Left ventricle myocardium superior (tissue), 1 donor: ENCODE results near the gene TMEM11. TPM values are rescaled to one million over a fixed set of nuclear protein-coding genes. Genes with fewer than 3 reads are reported as not detected.
A peak's percentile ranks its signal among the peaks of the same experiment; 100 is the strongest.

Experiments
- ATAC-seq: fragments of 200-7000 bp; cut with Tn5 transposase; one replicate; pipeline ENCODE4 v1.9.1; 2020; ENCODE audit warnings: mild to moderate bottlenecking, moderate library complexity
- DNase-seq: peaks from one replicate; pipeline ENCODE4 v3.0.0-alpha.2; 2020
- intact Hi-C: fragments of 100-400 bp; cut with micrococcal nuclease; formaldehyde crosslinking; loops from one replicate; pipeline ENCODE4 v1.11.0; 2022
- total RNA-seq: library from RNA; stranded (reverse); fragmentation: NEBNext Ultra II Directional; extraction: Animal tissue kit (Norgen Biotek cat#: 25700); gene quantifications from one replicate; pipeline ENCODE4 v1.2.1, GENCODE V29; 2021
- donor health status: DM: no; HTN: yes; CAD: no; lungs with severe emphysema.

TMEM11 gene
- total RNA-seq, 1 donor from 2014 or later, result 31.5 TPM

DNA sequence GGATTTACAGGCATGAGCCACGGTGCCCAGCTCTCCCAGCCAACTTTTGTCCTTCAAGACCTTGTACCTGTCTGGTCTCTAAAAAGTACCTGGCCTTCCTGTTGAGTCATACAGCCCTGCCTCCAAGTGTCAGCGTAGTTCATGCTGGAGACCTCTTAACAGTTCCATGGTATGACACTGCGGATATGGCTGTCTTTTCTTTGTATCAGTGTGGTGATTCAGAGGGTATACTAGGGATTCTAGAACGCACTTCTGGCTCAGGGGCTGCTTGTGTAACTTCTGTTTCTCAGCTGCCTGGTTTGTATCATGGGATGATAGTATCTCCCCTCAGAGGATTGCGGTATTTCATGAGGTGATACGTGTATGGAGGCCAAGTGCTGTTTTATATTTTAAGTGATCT, 2.0 kb upstream of the TMEM11 start:
- ATAC-seq (no peak), DNase-seq (no peak)
- intact Hi-C loops, result no loop called here

DNA sequence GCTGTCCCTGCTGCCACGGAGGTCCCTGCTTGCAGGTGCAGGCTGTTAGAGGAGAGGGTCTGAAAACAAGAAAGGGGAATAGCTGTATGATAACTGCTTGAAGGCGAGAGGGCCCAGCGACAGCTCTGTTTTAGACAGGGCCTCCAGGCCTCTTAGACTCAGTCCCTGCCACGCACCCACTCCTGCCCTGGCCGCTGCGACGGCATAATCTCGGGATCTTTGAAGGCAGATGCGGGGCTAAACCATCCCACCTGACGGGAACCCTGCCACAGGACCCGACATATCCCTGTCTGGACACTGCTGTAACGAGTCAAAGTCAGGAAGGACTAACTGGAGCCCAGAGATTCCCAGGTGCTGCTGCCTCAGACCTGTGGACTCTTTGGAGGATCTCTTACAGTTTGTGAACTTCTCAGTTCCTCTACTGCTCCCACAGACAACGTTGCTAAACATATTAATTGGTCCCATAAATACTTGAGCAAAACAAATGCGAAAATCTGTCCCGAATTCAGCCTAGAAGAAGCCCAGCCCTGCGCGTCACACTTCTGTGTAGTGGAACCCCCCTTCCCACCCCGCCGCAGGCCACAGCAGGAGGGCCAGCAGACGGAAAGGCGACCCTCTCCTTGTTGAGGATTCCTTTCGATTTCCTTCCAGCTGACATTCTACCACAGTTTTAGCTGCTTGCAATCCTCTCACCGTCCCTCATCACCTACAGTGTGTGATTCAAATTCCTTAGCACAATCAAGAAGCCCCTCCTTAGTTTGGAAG, 998 bp upstream of the TMEM11 start:
- ATAC-seq (peak; percentile 7), DNase-seq (no peak)
- intact Hi-C loops, result no loop called here

DNA sequence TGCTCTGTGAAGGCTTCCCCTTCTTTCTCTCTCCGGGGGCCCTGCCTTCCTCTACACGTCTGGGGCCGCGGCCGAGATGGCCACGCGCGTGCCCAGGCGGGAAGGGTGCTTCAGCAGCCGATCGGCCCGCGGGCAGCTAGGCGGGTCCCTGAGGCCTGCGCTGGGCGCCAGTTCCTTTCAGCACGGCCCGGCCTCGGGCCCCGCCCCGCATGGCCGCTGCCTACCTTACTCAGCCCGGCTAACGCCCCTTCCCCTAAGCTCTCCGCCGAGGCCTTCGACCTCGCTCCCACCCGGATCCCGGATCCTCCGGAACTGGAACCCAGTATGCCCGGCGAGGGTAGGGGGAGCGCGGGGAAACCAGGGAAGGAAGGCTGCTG, 335 bp downstream of the TMEM11 start:
- intact Hi-C loops, result no loop called here
- peak; percentile 9 for ATAC-seq
- peak; percentile 64 for DNase-seq

GRCh38 chr17:21212826-21213637, 929 bp downstream of the TMEM11 start:
- no peak for ATAC-seq
- DNase-seq, result no peak
- intact Hi-C loops, result no loop called here

DNA sequence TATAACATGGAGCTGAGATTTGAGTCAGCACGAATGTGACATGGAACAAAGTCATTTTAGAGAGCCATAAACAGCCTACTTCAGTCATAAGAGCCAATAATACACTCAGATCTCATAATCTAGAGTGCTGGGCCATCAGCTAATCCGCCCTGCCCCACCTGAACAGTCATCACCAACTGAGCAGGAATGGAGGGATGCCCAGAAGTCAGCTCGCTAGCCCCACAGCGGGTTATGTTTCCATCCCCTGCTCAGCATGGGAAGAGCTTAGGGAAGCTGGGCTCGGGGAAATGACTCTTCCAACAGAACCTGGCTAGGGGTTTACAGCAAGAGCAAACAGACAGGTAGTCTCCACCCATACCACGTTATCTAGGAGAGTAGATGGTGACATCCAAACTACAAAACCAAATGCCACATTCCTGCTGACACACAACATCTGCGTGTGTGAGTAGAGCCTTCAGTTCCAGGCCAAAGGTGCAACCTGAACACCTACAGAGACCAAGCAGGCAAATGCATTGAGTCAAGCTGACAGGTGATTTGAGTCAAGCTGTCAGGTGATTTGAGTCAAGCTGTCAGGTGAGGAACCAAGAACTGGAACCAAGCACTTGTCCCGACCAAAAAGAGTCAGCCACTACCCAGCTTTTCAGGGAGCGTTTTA, 2.0 kb downstream of the TMEM11 start:
- no peak for DNase-seq
- ATAC-seq, result no peak
- intact Hi-C loops, result no loop called here

GRCh38 chr17:21210411-21211076, 3.4 kb downstream of the TMEM11 start:
- ATAC-seq, result no peak
- intact Hi-C loops, result no loop called here
- no peak for DNase-seq

GRCh38 chr17:21209511-21210175, 4.3 kb downstream of the TMEM11 start:
- DNase-seq (peak; percentile 79), ATAC-seq (peak; percentile 44)
- intact Hi-C loops, result no loop called here

GRCh38 chr17:21208352-21208751, 5.6 kb downstream of the TMEM11 start:
- intact Hi-C loops, result no loop called here
- no peak for ATAC-seq
- no peak for DNase-seq

GRCh38 chr17:21204935-21205334, 9.0 kb downstream of the TMEM11 start:
- intact Hi-C loops, result no loop called here
- ATAC-seq (no peak), DNase-seq (no peak)

DNA sequence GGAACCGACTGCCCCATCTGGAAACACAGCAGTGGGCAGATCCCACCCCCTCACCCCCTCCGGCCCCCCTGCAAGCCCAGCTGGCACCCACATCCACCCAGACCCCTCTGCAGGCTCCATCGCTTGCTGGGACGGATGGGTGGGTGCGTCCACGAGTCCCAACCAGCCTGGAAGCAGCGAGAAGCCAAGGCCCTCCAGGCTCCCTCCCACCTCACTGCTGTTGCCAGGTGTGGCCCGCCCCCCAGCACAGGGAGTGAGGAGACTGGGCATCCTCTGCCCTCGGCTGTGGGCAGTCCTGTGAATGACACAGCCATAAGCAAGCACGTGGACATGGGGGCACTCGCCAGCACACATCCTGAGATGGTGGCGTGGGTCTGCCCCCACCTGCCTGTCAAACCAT, 11.4 kb downstream of the TMEM11 start:
- intact Hi-C loops, result no loop called here
- no peak for ATAC-seq
- DNase-seq, result no peak

- intact Hi-C loops, result no loop called here
- DNase-seq, result no peak
- no peak for ATAC-seq
These were observed 12.1 kb downstream of the TMEM11 start for GRCh38 chr17:21201874-21202273.

DNA sequence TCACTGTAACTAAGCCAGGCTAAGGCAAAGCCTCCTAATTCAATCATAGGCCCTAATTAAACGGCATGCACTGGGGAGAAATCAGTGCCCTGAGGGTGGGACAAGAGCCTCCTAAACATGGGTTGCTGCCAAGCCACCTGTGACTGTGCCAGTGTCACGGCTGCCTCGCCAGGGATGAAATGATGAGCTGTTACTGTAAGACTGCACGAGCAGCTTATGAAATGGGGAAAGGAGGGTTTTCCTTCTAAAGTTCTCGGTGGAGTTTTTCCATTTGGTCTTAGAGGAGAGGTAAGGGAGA, 12.7 kb downstream of the TMEM11 start:
- intact Hi-C loops, result no loop called here
- DNase-seq (peak; percentile 54), ATAC-seq (peak; percentile 70)

- DNase-seq (no peak), ATAC-seq (peak; percentile 29)
- intact Hi-C loops, result no loop called here
These were observed 13.2 kb downstream of the TMEM11 start for GRCh38 chr17:21200590-21201297.

GRCh38 chr17:21199856-21200255, 14.1 kb downstream of the TMEM11 start:
- DNase-seq (no peak), ATAC-seq (no peak)
- intact Hi-C loops, result no loop called here

DNA sequence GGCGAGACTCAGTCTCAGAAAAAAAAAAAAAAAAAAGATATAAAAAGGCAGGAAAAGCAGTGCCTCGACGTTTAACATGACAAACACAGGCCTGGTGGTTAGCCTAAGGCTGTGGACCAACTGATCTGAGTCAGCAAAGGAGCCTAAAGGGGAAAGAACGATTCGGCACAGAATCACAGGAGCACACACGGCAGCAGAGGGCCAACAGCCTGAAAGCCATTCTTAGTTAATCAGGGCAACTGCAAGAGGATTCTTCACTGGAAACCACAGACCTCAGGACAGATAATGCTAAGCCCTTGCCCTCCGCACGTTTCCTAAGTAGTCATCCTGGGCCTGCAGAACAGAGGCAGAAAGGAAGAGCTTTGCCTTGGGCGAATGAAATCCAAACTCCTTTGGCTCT, 14.7 kb downstream of the TMEM11 start:
- intact Hi-C loops, result no loop called here
- DNase-seq (no peak), ATAC-seq (no peak)

GRCh38 chr17:21198411-21198810, 15.6 kb downstream of the TMEM11 start:
- intact Hi-C loops, result no loop called here
- ATAC-seq (no peak), DNase-seq (no peak)

GRCh38 chr17:21196126-21196525, 17.8 kb downstream of the TMEM11 start:
- ATAC-seq (no peak), DNase-seq (no peak)
- intact Hi-C loops, result no loop called here

DNA sequence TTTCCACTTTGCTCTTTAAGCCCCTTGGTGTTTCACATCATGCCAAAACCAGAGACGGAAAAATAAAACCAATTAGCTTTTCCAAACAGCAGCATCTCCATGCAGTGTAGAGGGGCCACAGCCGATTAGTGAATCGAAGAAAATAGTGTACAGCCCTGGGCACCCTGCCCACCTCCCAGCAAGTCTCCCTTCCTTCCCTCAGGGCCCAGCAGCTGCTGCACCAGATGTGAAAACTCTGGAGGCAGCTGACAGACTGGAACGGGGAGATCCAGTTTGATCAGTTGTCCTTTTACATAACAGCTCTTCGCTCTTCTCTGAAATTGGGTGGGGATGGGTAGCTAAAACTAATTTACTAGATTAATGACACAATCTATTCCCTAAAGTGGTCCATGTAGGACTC, 19.3 kb downstream of the TMEM11 start:
- intact Hi-C loops, result no loop called here
- peak; percentile 73 for ATAC-seq

GRCh38 chr17:21194226-21194625, 19.7 kb downstream of the TMEM11 start:
- ATAC-seq (peak; percentile 42), DNase-seq (no peak)
- intact Hi-C loops, result no loop called here

More for the DNA sequence above, 19.3 kb downstream of the TMEM11 start:
- DNase-seq, result peak; percentile 74
